NT2/D1 (cell line): ENCODE data around the gene TMEM214.

Experiments used
- SUZ12 ChIP-seq: IDR thresholded peaks from 2 replicates; pipeline ENCODE4 v1.6.1; 2011; ENCODE audit not compliant: insufficient read length, insufficient read depth; ENCODE audit errors: extremely low read depth
- YY1 ChIP-seq: IDR thresholded peaks from 2 replicates; pipeline ENCODE4 v1.6.1; 2011; ENCODE audit not compliant: insufficient read length, insufficient read depth
- ZNF274 ChIP-seq: IDR thresholded peaks from 2 replicates; pipeline ENCODE4 v1.6.1; 2011; ENCODE audit warnings: mild to moderate bottlenecking, low read depth, low read length

- TF ChIP-seq YY1 (no peak), ZNF274 (no peak), SUZ12 (no peak)
Observed at GRCh38 chr2:27060323-27060722, 27.6 kb downstream of the TMEM214 start.
